Thyroid gland (tissue), 4 donors: ENCODE data around the gene PARVB.

Experiments used
- POLR2A ChIP-seq, 2 donors: fragments of 450-650 bp; IDR thresholded peaks; one replicate each; pipeline ENCODE4 v1.6.1; 2017; ENCODE audit warnings: antibody characterized with exemption in 2 of 2, mild to moderate bottlenecking in 2 of 2, moderate library complexity in 1 of 2
- TF ChIP-seq, protein P1 (sequence below), 6 experiments: fragments of 200-600 bp in 3 of 6; fragments of 450-650 bp in 3 of 6; sonication (generic) in 3 of 6; IDR thresholded peaks; one replicate each; pipeline ENCODE4 v1.5.1; 2016 to 2019; ENCODE audit warnings: antibody characterized with exemption in 6 of 6, mild to moderate bottlenecking in 2 of 6, inconsistent platforms in 1 of 6, moderate library complexity in 1 of 6

DNA sequence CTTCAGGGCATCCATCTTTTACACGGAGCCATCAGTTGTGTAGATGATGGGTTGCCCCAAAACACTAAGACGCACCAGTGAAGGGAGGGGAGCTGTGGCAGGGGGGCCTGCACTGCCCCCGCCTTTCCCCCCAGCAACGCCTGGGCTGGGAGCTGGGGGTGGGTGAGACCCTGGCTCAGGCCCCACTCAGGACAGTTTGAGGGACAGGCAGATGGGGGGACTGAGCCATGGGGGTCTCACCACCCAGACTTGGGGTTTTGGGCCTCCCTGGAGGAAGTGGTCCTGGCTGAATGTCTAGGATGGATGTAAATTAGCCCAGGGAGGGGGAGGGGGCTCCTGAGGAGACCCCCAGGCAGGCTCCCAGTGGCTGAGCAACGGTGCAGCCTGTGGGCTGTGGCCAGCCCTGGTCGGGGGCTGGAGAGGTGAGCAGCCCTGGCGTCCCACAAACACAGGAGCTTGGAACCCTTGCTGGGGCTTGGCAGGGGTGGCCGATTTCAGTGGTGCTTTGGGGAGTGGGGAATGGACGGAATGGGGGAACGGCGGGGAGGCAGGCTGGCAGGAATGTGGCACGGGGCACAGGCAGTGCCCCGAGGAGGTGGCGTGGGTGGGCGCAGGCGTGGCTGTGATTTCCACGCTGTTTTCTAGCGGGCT lies 6.1 kb downstream of the PARVB start:
- TF ChIP-seq, protein P1, sequence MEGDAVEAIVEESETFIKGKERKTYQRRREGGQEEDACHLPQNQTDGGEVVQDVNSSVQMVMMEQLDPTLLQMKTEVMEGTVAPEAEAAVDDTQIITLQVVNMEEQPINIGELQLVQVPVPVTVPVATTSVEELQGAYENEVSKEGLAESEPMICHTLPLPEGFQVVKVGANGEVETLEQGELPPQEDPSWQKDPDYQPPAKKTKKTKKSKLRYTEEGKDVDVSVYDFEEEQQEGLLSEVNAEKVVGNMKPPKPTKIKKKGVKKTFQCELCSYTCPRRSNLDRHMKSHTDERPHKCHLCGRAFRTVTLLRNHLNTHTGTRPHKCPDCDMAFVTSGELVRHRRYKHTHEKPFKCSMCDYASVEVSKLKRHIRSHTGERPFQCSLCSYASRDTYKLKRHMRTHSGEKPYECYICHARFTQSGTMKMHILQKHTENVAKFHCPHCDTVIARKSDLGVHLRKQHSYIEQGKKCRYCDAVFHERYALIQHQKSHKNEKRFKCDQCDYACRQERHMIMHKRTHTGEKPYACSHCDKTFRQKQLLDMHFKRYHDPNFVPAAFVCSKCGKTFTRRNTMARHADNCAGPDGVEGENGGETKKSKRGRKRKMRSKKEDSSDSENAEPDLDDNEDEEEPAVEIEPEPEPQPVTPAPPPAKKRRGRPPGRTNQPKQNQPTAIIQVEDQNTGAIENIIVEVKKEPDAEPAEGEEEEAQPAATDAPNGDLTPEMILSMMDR (IDR thresholded peaks at IDR 0.05), result no peak
- no peak for TF ChIP-seq POLR2A (IDR thresholded peaks at IDR 0.05)
